ENCODE measurements around the gene CENPH. TPM values are rescaled to one million over a fixed set of nuclear protein-coding genes. Genes with fewer than 3 reads are reported as not detected.
"Not testable (repeated sequence)": the region's sequence is repeated elsewhere in the genome, so short reads cannot be mapped to it uniquely, and the experiment has no call there.

The CENPH gene
- total RNA-seq, 1 donor from 2014 or later: 9.5 TPM

- Mint-ChIP-seq H3K4me3 (ENCODE audit: unreplicated experiment) (no peak overlapping the region), H3K36me3 (ENCODE audit: unreplicated experiment) (no peaks in the 10 kb centered on the region), H3K9me3 (ENCODE audit: unreplicated experiment) (peaks cover 1% of the 10 kb centered on the region)
Measured at GRCh38 chr5:69250593-69250992, 61.2 kb downstream of the CENPH start.

GRCh38 chr5:69252437-69252836 lies 63.1 kb downstream of the CENPH start:
- H3K27me3 Mint-ChIP-seq (ENCODE audit: unreplicated experiment): peaks cover 3% of the 10 kb centered on the region
- no peak overlapping the region for H3K4me3 Mint-ChIP-seq (ENCODE audit: unreplicated experiment)
- DNase-seq: no peak
- no peaks in the 10 kb centered on the region for H3K9me3 Mint-ChIP-seq (ENCODE audit: unreplicated experiment)
- no peaks in the 10 kb centered on the region for H3K36me3 Mint-ChIP-seq (ENCODE audit: unreplicated experiment)
- TF ChIP-seq, protein P1, sequence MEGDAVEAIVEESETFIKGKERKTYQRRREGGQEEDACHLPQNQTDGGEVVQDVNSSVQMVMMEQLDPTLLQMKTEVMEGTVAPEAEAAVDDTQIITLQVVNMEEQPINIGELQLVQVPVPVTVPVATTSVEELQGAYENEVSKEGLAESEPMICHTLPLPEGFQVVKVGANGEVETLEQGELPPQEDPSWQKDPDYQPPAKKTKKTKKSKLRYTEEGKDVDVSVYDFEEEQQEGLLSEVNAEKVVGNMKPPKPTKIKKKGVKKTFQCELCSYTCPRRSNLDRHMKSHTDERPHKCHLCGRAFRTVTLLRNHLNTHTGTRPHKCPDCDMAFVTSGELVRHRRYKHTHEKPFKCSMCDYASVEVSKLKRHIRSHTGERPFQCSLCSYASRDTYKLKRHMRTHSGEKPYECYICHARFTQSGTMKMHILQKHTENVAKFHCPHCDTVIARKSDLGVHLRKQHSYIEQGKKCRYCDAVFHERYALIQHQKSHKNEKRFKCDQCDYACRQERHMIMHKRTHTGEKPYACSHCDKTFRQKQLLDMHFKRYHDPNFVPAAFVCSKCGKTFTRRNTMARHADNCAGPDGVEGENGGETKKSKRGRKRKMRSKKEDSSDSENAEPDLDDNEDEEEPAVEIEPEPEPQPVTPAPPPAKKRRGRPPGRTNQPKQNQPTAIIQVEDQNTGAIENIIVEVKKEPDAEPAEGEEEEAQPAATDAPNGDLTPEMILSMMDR (IDR thresholded peaks at IDR 0.05; ENCODE audit: partially characterized antibody, unreplicated experiment): no peak
- peaks cover 2% of the 10 kb centered on the region for H3K4me1 Mint-ChIP-seq (ENCODE audit: low read depth, unreplicated experiment)
- H3K27ac Mint-ChIP-seq (ENCODE audit: unreplicated experiment): no peak overlapping the region

More at GRCh38 chr5:69250593-69250992, 61.2 kb downstream of the CENPH start:
- TF ChIP-seq, protein P1 (IDR thresholded peaks at IDR 0.05; ENCODE audit: partially characterized antibody, unreplicated experiment): no peak
- Mint-ChIP-seq H3K27ac (ENCODE audit: unreplicated experiment) (no peak overlapping the region), H3K4me1 (ENCODE audit: low read depth, unreplicated experiment) (peaks cover 2% of the 10 kb centered on the region), H3K27me3 (ENCODE audit: unreplicated experiment) (peaks cover 3% of the 10 kb centered on the region)
- no peak for DNase-seq

GRCh38 chr5:69255940-69256339 lies 66.6 kb downstream of the CENPH start:
- not testable (repeated sequence) for H3K4me1 Mint-ChIP-seq (ENCODE audit: low read depth, unreplicated experiment)

DNA sequence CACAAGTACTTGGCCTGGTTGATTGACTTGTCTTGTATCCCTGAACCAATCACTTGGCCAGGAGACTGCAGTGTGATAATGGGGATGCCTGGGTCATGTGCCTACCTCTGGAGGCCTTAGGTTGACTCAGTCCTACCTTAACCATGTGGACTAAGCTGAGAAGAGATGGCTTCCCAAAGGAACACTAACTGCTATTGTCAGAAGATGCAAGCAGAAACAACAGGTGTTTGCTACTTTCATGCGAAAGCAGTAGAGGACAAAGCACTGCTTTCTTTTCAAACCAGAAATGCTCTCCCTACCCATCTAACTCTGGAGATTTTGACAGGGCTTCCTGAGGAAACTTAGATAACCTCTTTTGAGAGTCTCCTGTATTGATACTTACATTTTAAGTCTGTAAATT lies 68.2 kb downstream of the CENPH start:
- no peaks in the 10 kb centered on the region for H3K36me3 Mint-ChIP-seq (ENCODE audit: unreplicated experiment)

More at GRCh38 chr5:69255940-69256339, 66.6 kb downstream of the CENPH start:
- not testable (repeated sequence) for H3K4me3 Mint-ChIP-seq (ENCODE audit: unreplicated experiment); H3K27me3 Mint-ChIP-seq (ENCODE audit: unreplicated experiment); H3K36me3 Mint-ChIP-seq (ENCODE audit: unreplicated experiment); DNase-seq; H3K9me3 Mint-ChIP-seq (ENCODE audit: unreplicated experiment); H3K27ac Mint-ChIP-seq (ENCODE audit: unreplicated experiment)

More for the DNA sequence above, 68.2 kb downstream of the CENPH start:
- H3K4me1 Mint-ChIP-seq (ENCODE audit: low read depth, unreplicated experiment): peaks cover 2% of the 10 kb centered on the region
- H3K9me3 Mint-ChIP-seq (ENCODE audit: unreplicated experiment): no peaks in the 10 kb centered on the region
- no peak for DNase-seq
- TF ChIP-seq, protein P1 (IDR thresholded peaks at IDR 0.05; ENCODE audit: partially characterized antibody, unreplicated experiment): no peak
- H3K27me3 Mint-ChIP-seq (ENCODE audit: unreplicated experiment): no peaks in the 10 kb centered on the region
- H3K27ac Mint-ChIP-seq (ENCODE audit: unreplicated experiment): no peak overlapping the region
- no peak overlapping the region for H3K4me3 Mint-ChIP-seq (ENCODE audit: unreplicated experiment)

Other genes starting within 250 kb of the CENPH start
- gene SLC30A5, start 95.6 kb upstream of the CENPH start, total RNA-seq (ENCODE audit: unreplicated experiment): 17.9 TPM
- 29.6 TPM for gene CCNB1, start 22.4 kb upstream of the CENPH start, total RNA-seq (ENCODE audit: unreplicated experiment)
- 17.0 TPM for gene CDK7, start 45.3 kb downstream of the CENPH start, total RNA-seq (ENCODE audit: unreplicated experiment)
- 4.3 TPM for gene CCDC125, start 143.2 kb downstream of the CENPH start, total RNA-seq (ENCODE audit: unreplicated experiment)
- 17.6 TPM for gene AK6, start 179.9 kb downstream of the CENPH start, total RNA-seq (ENCODE audit: unreplicated experiment)
- 79.0 TPM for gene TAF9, start 179.9 kb downstream of the CENPH start, total RNA-seq (ENCODE audit: unreplicated experiment)
- gene RAD17, start 180.2 kb downstream of the CENPH start, total RNA-seq (ENCODE audit: unreplicated experiment): 37.5 TPM
- 1.6 TPM for gene MARVELD2, start 225.5 kb downstream of the CENPH start, total RNA-seq (ENCODE audit: unreplicated experiment)